Neural progenitor cell (in vitro differentiated cells): ENCODE data around the gene C2CD4C. TPM values are rescaled to one million over a fixed set of nuclear protein-coding genes. Genes with fewer than 3 reads are reported as not detected.
A peak's percentile ranks its signal among the peaks of the same experiment; 100 is the strongest.

Source experiments
- DNase-seq: peaks from one replicate; pipeline ENCODE4 v3.0.0-alpha.2; 2016; ENCODE audit warnings: low spot score
- H2AFZ ChIP-seq: fragments of 200-600 bp; sonication (generic); replicated peaks from 2 replicates; pipeline ENCODE4 v1.6.1; 2016; ENCODE audit warnings: antibody characterized with exemption
- H3F3A ChIP-seq: fragments of 200-600 bp; sonication (generic); 2 replicates; pipeline ENCODE4 v1.6.1; 2016; ENCODE audit warnings: antibody characterized with exemption, low read depth
- H3K27ac ChIP-seq: fragments of 200-600 bp; sonication (generic); 2 replicates; pipeline ENCODE4 v1.5.1; 2016; ENCODE audit warnings: mild to moderate bottlenecking
- H3K27me3 ChIP-seq: fragments of 200-600 bp; sonication (generic); 2 replicates; pipeline ENCODE4 v1.6.1; 2016; ENCODE audit warnings: mild to moderate bottlenecking, moderate library complexity
- H3K36me3 ChIP-seq: fragments of 200-600 bp; sonication (generic); 2 replicates; pipeline ENCODE4 v1.5.1; 2016
- H3K4me1 ChIP-seq: fragments of 200-600 bp; sonication (generic); 2 replicates; pipeline ENCODE4 v1.6.1; 2016; ENCODE audit warnings: mixed run types
- H3K4me2 ChIP-seq: fragments of 200-600 bp; sonication (generic); 2 replicates; pipeline ENCODE4 v1.6.1; 2016
- H3K4me3 ChIP-seq: fragments of 200-600 bp; sonication (generic); 2 replicates; pipeline ENCODE4 v1.5.1; 2016
- H3K79me2 ChIP-seq: fragments of 200-600 bp; sonication (generic); 2 replicates; pipeline ENCODE4 v1.6.1; 2016; ENCODE audit warnings: low read depth
- H3K9ac ChIP-seq: fragments of 200-600 bp; sonication (generic); 2 replicates; pipeline ENCODE4 v1.6.1; 2016
- H3K9me3 ChIP-seq: fragments of 200-600 bp; sonication (generic); 2 replicates; pipeline ENCODE4 v1.5.1; 2016; ENCODE audit warnings: low read depth
- H4K20me1 ChIP-seq: fragments of 200-600 bp; sonication (generic); 2 replicates; pipeline ENCODE4 v1.6.1; 2016; ENCODE audit warnings: low read depth
- H3K27ac Mint-ChIP-seq: 3 replicates; pipeline ENCODE4 v1.8.0; 2021; ENCODE audit warnings: mixed read lengths
- H3K27me3 Mint-ChIP-seq: 2 replicates; pipeline ENCODE4 v1.8.0; 2022; ENCODE audit warnings: low read depth, mild to moderate bottlenecking, inconsistent platforms, moderate library complexity, mixed read lengths; ENCODE audit not compliant: insufficient read depth
- H3K36me3 Mint-ChIP-seq: 3 replicates; pipeline ENCODE4 v1.8.0; 2021; ENCODE audit warnings: mixed read lengths
- H3K4me1 Mint-ChIP-seq: 3 replicates; pipeline ENCODE4 v1.8.0; 2021; ENCODE audit warnings: mixed read lengths
- H3K4me3 Mint-ChIP-seq: 3 replicates; pipeline ENCODE4 v1.8.0; 2021; ENCODE audit warnings: mild to moderate bottlenecking, moderate library complexity, mixed read lengths
- H3K9me3 Mint-ChIP-seq: 3 replicates; pipeline ENCODE4 v1.8.0; 2020; ENCODE audit warnings: mixed read lengths
- EZH2 ChIP-seq: fragments of 200-600 bp; sonication (generic); IDR thresholded peaks from 2 replicates; pipeline ENCODE4 v1.6.1; 2017; ENCODE audit warnings: antibody characterized with exemption, mild to moderate bottlenecking, moderate library complexity
- EZH2phosphoT487 ChIP-seq: fragments of 200-600 bp; sonication (generic); IDR thresholded peaks from 2 replicates; pipeline ENCODE4 v1.6.1; 2017; ENCODE audit warnings: antibody characterized with exemption
- total RNA-seq: library from RNA; depleted of rRNA; stranded (reverse); fragments of >200 nt; gene quantifications from 2 replicates; pipeline ENCODE4 v1.2.3, GENCODE V29; 2015; ENCODE audit warnings: low replicate concordance
- TF ChIP-seq, protein P1 (sequence below): fragments of 200-600 bp; sonication (generic); IDR thresholded peaks from 2 replicates; pipeline ENCODE4 v1.5.1; 2017; ENCODE audit warnings: antibody characterized with exemption, mild to moderate bottlenecking

The C2CD4C gene
- total RNA-seq, 1 donor from 2014 or later, result 2.3 TPM

DNA sequence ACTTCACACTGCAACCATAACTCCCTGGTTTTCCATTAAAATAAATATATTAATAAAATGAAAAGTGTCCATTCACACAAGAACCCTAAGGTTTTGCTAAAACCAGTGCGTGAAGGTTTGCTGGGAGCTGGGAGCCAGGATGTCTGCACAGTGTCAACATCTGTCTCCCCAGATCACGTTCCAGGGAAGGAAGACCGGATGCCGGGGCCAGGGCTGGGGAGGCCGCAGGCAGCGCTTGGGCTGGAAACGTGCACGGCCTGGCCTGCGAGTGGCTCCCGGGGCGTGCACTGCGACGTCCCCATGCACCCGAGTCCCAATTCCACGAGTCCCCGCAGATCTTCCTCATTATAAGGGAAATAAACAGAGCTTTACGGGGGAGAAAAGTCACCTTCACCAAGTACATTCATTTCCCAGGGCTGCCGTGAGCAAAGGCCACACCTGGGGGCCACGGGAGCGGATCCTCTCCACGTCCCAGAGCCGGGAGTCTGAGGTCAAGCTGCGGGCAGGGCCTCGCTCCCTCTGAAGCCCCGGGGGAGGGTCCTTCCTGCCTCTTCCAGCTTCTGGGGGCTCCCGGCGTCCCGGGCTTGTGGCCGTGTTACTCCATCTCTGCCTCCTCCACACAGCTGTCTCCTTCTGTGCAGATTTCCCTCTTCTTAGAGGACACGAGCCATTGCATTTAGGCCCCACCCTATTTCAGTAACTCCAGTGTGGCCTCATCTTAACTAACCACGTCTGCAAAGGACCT is 39.0 kb upstream of the C2CD4C start:
- Histone ChIP-seq H3K36me3 (no peaks in the 10 kb centered on the region), H3F3A (peaks cover 11% of the 10 kb centered on the region), H3K79me2 (no peaks in the 10 kb centered on the region), H3K4me3 (no peak overlapping the region), H2AFZ (no peak overlapping the region), H3K27ac (no peak overlapping the region), H3K9me3 (no peaks in the 10 kb centered on the region), H3K9ac (no peak overlapping the region), H3K4me2 (no peak overlapping the region), H3K4me1 (no peaks in the 10 kb centered on the region), H4K20me1 (no peaks in the 10 kb centered on the region), H3K27me3 (no peaks in the 10 kb centered on the region)
- Mint-ChIP-seq H3K27me3 (peaks cover 6% of the 10 kb centered on the region), H3K9me3 (peaks cover 16% of the 10 kb centered on the region), H3K4me1 (peaks cover 5% of the 10 kb centered on the region), H3K27ac (no peak overlapping the region), H3K36me3 (no peaks in the 10 kb centered on the region), H3K4me3 (peak overlapping the region; percentile 35)
- no peak for DNase-seq
- TF ChIP-seq, protein P1, sequence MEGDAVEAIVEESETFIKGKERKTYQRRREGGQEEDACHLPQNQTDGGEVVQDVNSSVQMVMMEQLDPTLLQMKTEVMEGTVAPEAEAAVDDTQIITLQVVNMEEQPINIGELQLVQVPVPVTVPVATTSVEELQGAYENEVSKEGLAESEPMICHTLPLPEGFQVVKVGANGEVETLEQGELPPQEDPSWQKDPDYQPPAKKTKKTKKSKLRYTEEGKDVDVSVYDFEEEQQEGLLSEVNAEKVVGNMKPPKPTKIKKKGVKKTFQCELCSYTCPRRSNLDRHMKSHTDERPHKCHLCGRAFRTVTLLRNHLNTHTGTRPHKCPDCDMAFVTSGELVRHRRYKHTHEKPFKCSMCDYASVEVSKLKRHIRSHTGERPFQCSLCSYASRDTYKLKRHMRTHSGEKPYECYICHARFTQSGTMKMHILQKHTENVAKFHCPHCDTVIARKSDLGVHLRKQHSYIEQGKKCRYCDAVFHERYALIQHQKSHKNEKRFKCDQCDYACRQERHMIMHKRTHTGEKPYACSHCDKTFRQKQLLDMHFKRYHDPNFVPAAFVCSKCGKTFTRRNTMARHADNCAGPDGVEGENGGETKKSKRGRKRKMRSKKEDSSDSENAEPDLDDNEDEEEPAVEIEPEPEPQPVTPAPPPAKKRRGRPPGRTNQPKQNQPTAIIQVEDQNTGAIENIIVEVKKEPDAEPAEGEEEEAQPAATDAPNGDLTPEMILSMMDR, result no peak
- TF ChIP-seq EZH2 (no peak), EZH2phosphoT487 (no peak)

- H3K27me3 Mint-ChIP-seq, result peaks cover 6% of the 10 kb centered on the region
- TF ChIP-seq EZH2 (no peak), EZH2phosphoT487 (no peak)
- TF ChIP-seq, protein P1, result no peak
- Histone ChIP-seq H4K20me1 (no peaks in the 10 kb centered on the region), H2AFZ (no peak overlapping the region), H3F3A (peaks cover 11% of the 10 kb centered on the region), H3K9ac (no peak overlapping the region), H3K27me3 (no peaks in the 10 kb centered on the region), H3K4me1 (no peaks in the 10 kb centered on the region), H3K4me3 (no peak overlapping the region), H3K4me2 (no peak overlapping the region), H3K79me2 (no peaks in the 10 kb centered on the region), H3K27ac (no peak overlapping the region), H3K9me3 (no peaks in the 10 kb centered on the region), H3K36me3 (no peaks in the 10 kb centered on the region)
- no peak for DNase-seq
- peaks cover under 1% of the 10 kb centered on the region for H3K36me3 Mint-ChIP-seq
- H3K4me3 Mint-ChIP-seq, result no peak overlapping the region
- H3K4me1 Mint-ChIP-seq, result peaks cover 5% of the 10 kb centered on the region
- no peak overlapping the region for H3K27ac Mint-ChIP-seq
- H3K9me3 Mint-ChIP-seq, result peaks cover 15% of the 10 kb centered on the region
These were observed 38.1 kb upstream of the C2CD4C start for GRCh38 chr19:447064-447426.

DNA sequence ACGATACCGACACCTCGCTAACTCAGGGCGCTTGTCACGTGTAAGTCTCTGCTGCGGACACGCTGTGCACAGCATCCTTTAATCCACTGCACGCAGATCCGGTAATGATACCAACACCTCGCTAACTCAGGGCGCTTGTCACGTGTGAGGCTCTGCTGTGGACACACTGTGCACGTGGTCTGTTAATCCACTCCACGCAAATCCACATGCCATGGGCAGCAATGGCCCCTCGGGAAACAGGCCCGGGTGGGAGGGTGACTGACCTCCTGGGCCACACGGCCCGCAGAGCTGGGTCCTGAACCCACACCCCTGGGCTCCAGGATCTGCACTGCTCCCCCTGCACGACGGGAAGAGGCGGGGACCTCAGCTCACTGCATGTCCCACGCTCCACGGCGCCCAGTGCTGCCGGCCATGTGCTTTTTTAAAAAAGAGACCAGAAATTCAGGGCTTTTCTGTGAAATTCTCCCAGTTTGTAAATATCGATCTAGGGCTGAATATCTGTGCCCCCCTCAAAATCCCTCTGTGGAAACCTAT is 35.8 kb upstream of the C2CD4C start:
- no peak overlapping the region for H2AFZ ChIP-seq
- H3K27me3 Mint-ChIP-seq, result no peaks in the 10 kb centered on the region
- no peaks in the 10 kb centered on the region for H3F3A ChIP-seq
- TF ChIP-seq, protein P1, result no peak
- TF ChIP-seq EZH2phosphoT487 (no peak), EZH2 (no peak)
- no peaks in the 10 kb centered on the region for H3K9me3 ChIP-seq
- DNase-seq, result no peak
- H3K9ac ChIP-seq, result no peak overlapping the region
- peaks cover 3% of the 10 kb centered on the region for H3K9me3 Mint-ChIP-seq
- H3K4me1 Mint-ChIP-seq, result peaks cover 10% of the 10 kb centered on the region
- H3K27ac Mint-ChIP-seq, result peak overlapping the region; percentile 29
- H3K36me3 Mint-ChIP-seq, result peaks cover 8% of the 10 kb centered on the region
- H3K36me3 ChIP-seq, result no peaks in the 10 kb centered on the region
- H3K79me2 ChIP-seq, result no peaks in the 10 kb centered on the region
- H3K4me2 ChIP-seq, result no peak overlapping the region
- H3K27me3 ChIP-seq, result no peaks in the 10 kb centered on the region
- no peak overlapping the region for H3K4me3 Mint-ChIP-seq
- H3K4me1 ChIP-seq, result no peaks in the 10 kb centered on the region
- no peak overlapping the region for H3K4me3 ChIP-seq
- no peaks in the 10 kb centered on the region for H4K20me1 ChIP-seq
- H3K27ac ChIP-seq, result no peak overlapping the region
